ENCODE results near the gene GCNT1.
A peak's percentile ranks its signal among the peaks of the same experiment; 100 is the strongest.
"Not testable (repeated sequence)": the region's sequence is repeated elsewhere in the genome, so short reads cannot be mapped to it uniquely, and the experiment has no call there.

Gene GCNT1

GRCh38 chr9:76453785-76454184 is 5.2 kb upstream of the GCNT1 start:
- no peak for DNase-seq

GRCh38 chr9:76454311-76454710 is 4.7 kb upstream of the GCNT1 start:
- Mint-ChIP-seq H3K4me3 (no peak overlapping the region), H3K27ac (no peak overlapping the region), H3K27me3 (no peaks in the 10 kb centered on the region), H3K9me3 (no peaks in the 10 kb centered on the region), H3K4me1 (ENCODE audit: low read depth in 2 of 2) (peaks cover 8 to 12% of the 10 kb centered on the region in 2 donors), H3K36me3 (ENCODE audit: insufficient read depth) (no peaks in the 10 kb centered on the region)
- DNase-seq (no peak), ATAC-seq (replicated peaks) (no peak)

More at GRCh38 chr9:76453785-76454184, 5.2 kb upstream of the GCNT1 start:
- Mint-ChIP-seq H3K4me1 (ENCODE audit: low read depth in 2 of 2) (peaks cover 7 to 11% of the 10 kb centered on the region in 2 donors), H3K4me3 (no peak overlapping the region), H3K9me3 (no peaks in the 10 kb centered on the region), H3K36me3 (ENCODE audit: insufficient read depth) (no peaks in the 10 kb centered on the region), H3K27me3 (no peaks in the 10 kb centered on the region), H3K27ac (no peak overlapping the region)
- no peak for ATAC-seq (replicated peaks)

- Mint-ChIP-seq H3K4me1 (ENCODE audit: low read depth in 2 of 2) (peaks cover 17 to 24% of the 10 kb centered on the region in 2 donors), H3K4me3 (no peak overlapping the region), H3K27me3 (no peaks in the 10 kb centered on the region), H3K9me3 (no peaks in the 10 kb centered on the region), H3K27ac (peak overlapping the region; percentile 44 to 49), H3K36me3 (ENCODE audit: insufficient read depth) (peaks cover 3% of the 10 kb centered on the region)
- DNase-seq (peak; percentile 10 to 14 (median 13)), ATAC-seq (replicated peaks) (no peak)
Measured at GRCh38 chr9:76456202-76456926, 2.6 kb upstream of the GCNT1 start.

GRCh38 chr9:76459694-76460635 is 983 bp downstream of the GCNT1 start:
- no peak for ATAC-seq (replicated peaks)
- H3K4me1 Mint-ChIP-seq (ENCODE audit: low read depth in 2 of 2) = peaks cover 17 to 30% of the 10 kb centered on the region in 2 donors
- peak in 1 of 3 experiments; percentile 9 for DNase-seq
- H3K4me3 Mint-ChIP-seq = peak overlapping the region; percentile 87 to 99
- no peaks in the 10 kb centered on the region for H3K27me3 Mint-ChIP-seq
- H3K27ac Mint-ChIP-seq = peak overlapping the region; percentile 2 to 86
- peaks cover 3% of the 10 kb centered on the region for H3K36me3 Mint-ChIP-seq (ENCODE audit: insufficient read depth)
- no peaks in the 10 kb centered on the region for H3K9me3 Mint-ChIP-seq

- H3K27me3 Mint-ChIP-seq = no peaks in the 10 kb centered on the region
- DNase-seq (no peak), ATAC-seq (replicated peaks) (no peak)
- no peak overlapping the region for H3K4me3 Mint-ChIP-seq
- peaks cover 3% of the 10 kb centered on the region for H3K36me3 Mint-ChIP-seq (ENCODE audit: insufficient read depth)
- H3K9me3 Mint-ChIP-seq = no peaks in the 10 kb centered on the region
- H3K27ac Mint-ChIP-seq = no peak overlapping the region
- H3K4me1 Mint-ChIP-seq (ENCODE audit: low read depth in 2 of 2) = peaks cover 22 to 36% of the 10 kb centered on the region in 2 donors
Measured at GRCh38 chr9:76462126-76462525, 3.1 kb downstream of the GCNT1 start.

GRCh38 chr9:76463211-76463610 is 4.2 kb downstream of the GCNT1 start:
- DNase-seq (no peak), ATAC-seq (replicated peaks) (no peak)
- Mint-ChIP-seq H3K4me3 (no peak overlapping the region), H3K4me1 (ENCODE audit: low read depth in 2 of 2) (peaks cover 22 to 36% of the 10 kb centered on the region in 2 donors), H3K27me3 (no peaks in the 10 kb centered on the region), H3K36me3 (ENCODE audit: insufficient read depth) (peaks cover 3% of the 10 kb centered on the region), H3K9me3 (no peaks in the 10 kb centered on the region), H3K27ac (no peak overlapping the region)

GRCh38 chr9:76464706-76465105 is 5.7 kb downstream of the GCNT1 start:
- H3K4me1 Mint-ChIP-seq (ENCODE audit: low read depth in 2 of 2) = peaks cover 18 to 32% of the 10 kb centered on the region in 2 donors
- H3K27ac Mint-ChIP-seq = no peak overlapping the region
- no peak for DNase-seq
- no peaks in the 10 kb centered on the region for H3K27me3 Mint-ChIP-seq
- H3K9me3 Mint-ChIP-seq = no peaks in the 10 kb centered on the region
- H3K36me3 Mint-ChIP-seq (ENCODE audit: insufficient read depth) = peaks cover 3% of the 10 kb centered on the region
- ATAC-seq (replicated peaks) = no peak
- H3K4me3 Mint-ChIP-seq = no peak overlapping the region

- no peaks in the 10 kb centered on the region for H3K36me3 Mint-ChIP-seq (ENCODE audit: insufficient read depth)
- H3K4me1 Mint-ChIP-seq (ENCODE audit: low read depth in 2 of 2) = peaks cover 12 to 24% of the 10 kb centered on the region in 2 donors
- DNase-seq (no peak), ATAC-seq (replicated peaks) (no peak)
- H3K27ac Mint-ChIP-seq = peak overlapping the region; percentile 7 to 56
- peak overlapping the region in 1 of 2 donors; percentile 26 for H3K4me3 Mint-ChIP-seq
- no peaks in the 10 kb centered on the region for H3K9me3 Mint-ChIP-seq
- no peaks in the 10 kb centered on the region for H3K27me3 Mint-ChIP-seq
Measured at GRCh38 chr9:76465442-76466298, 6.7 kb downstream of the GCNT1 start.

- Mint-ChIP-seq H3K27me3 (no peaks in the 10 kb centered on the region), H3K36me3 (ENCODE audit: insufficient read depth) (no peaks in the 10 kb centered on the region), H3K4me3 (peak overlapping the region in 1 of 2 donors; percentile 26), H3K9me3 (no peaks in the 10 kb centered on the region), H3K27ac (peak overlapping the region in 1 of 2 donors; percentile 56), H3K4me1 (ENCODE audit: low read depth in 2 of 2) (peaks cover 12 to 30% of the 10 kb centered on the region in 2 donors)
- DNase-seq = no peak
- no peak for ATAC-seq (replicated peaks)
Measured at GRCh38 chr9:76466299-76466605, 7.3 kb downstream of the GCNT1 start.

GRCh38 chr9:76474419-76474818 is 15.4 kb downstream of the GCNT1 start:
- Mint-ChIP-seq H3K4me3 (no peak overlapping the region), H3K4me1 (ENCODE audit: low read depth in 2 of 2) (peaks cover 3 to 21% of the 10 kb centered on the region in 2 donors), H3K36me3 (ENCODE audit: insufficient read depth) (no peaks in the 10 kb centered on the region), H3K9me3 (no peaks in the 10 kb centered on the region), H3K27ac (no peak overlapping the region), H3K27me3 (no peaks in the 10 kb centered on the region)
- DNase-seq = no peak
- no peak for ATAC-seq (replicated peaks)

- H3K4me1 Mint-ChIP-seq (ENCODE audit: low read depth in 2 of 2) = peaks cover 3 to 21% of the 10 kb centered on the region in 2 donors
- H3K36me3 Mint-ChIP-seq (ENCODE audit: insufficient read depth) = no peaks in the 10 kb centered on the region
- H3K4me3 Mint-ChIP-seq = no peak overlapping the region
Measured at GRCh38 chr9:76475686-76476085, 16.7 kb downstream of the GCNT1 start.

GRCh38 chr9:76477818-76478217 is 18.8 kb downstream of the GCNT1 start:
- not testable (repeated sequence) for H3K36me3 Mint-ChIP-seq (ENCODE audit: insufficient read depth); ATAC-seq (replicated peaks); DNase-seq; H3K9me3 Mint-ChIP-seq; H3K27me3 Mint-ChIP-seq; H3K4me3 Mint-ChIP-seq; H3K4me1 Mint-ChIP-seq (ENCODE audit: low read depth in 2 of 2); H3K27ac Mint-ChIP-seq

More at GRCh38 chr9:76475686-76476085, 16.7 kb downstream of the GCNT1 start:
- ATAC-seq (replicated peaks) = no peak
- Mint-ChIP-seq H3K9me3 (no peaks in the 10 kb centered on the region), H3K27ac (no peak overlapping the region), H3K27me3 (no peaks in the 10 kb centered on the region)
- DNase-seq = no peak

- H3K9me3 Mint-ChIP-seq = no peaks in the 10 kb centered on the region
- no peaks in the 10 kb centered on the region for H3K36me3 Mint-ChIP-seq (ENCODE audit: insufficient read depth)
- peaks cover 0 to 2% of the 10 kb centered on the region in 2 donors for H3K4me1 Mint-ChIP-seq (ENCODE audit: low read depth in 2 of 2)
- DNase-seq (no peak), ATAC-seq (replicated peaks) (no peak)
- H3K4me3 Mint-ChIP-seq = no peak overlapping the region
- no peaks in the 10 kb centered on the region for H3K27me3 Mint-ChIP-seq
- no peak overlapping the region for H3K27ac Mint-ChIP-seq
Measured at GRCh38 chr9:76478226-76478625, 19.2 kb downstream of the GCNT1 start.
